Activated naive CD4-positive, alpha-beta T cell treated with anti-CD3 and anti-CD28 coated beads, Interleukin-2, amount 50 U/mL, for 16 hours (primary cell): ENCODE data around the gene EXOSC3.
A peak's percentile ranks its signal among the peaks of the same experiment; 100 is the strongest.
"Not testable (repeated sequence)": the region's sequence is repeated elsewhere in the genome, so short reads cannot be mapped to it uniquely, and the experiment has no call there.

Experiments
- DNase-seq: peaks from one replicate; pipeline ENCODE4 v3.0.0-alpha.2; 2020

The EXOSC3 gene

GRCh38 chr9:37784616-37785483 lies at the start of gene EXOSC3:
Gene EXOSC3, minus strand, starts transcription at chr9:37785064. Its CDS starts 20 bp downstream, at chr9:37785044.
- peak; percentile 87 for DNase-seq

GRCh38 chr9:37827483-37828165 lies 42.8 kb upstream of the EXOSC3 start:
- DNase-seq, result no peak

GRCh38 chr9:37825174-37825573 lies 40.3 kb upstream of the EXOSC3 start:
- DNase-seq, result not testable (repeated sequence)

GRCh38 chr9:37820142-37820541 lies 35.3 kb upstream of the EXOSC3 start:
- DNase-seq, result no peak

- DNase-seq, result no peak
These were observed 34.0 kb upstream of the EXOSC3 start for GRCh38 chr9:37818849-37819248.

GRCh38 chr9:37812773-37813379 lies 28.0 kb upstream of the EXOSC3 start:
- DNase-seq, result no peak

- DNase-seq, result no peak
These were observed 27.1 kb upstream of the EXOSC3 start for GRCh38 chr9:37811906-37812476.

- DNase-seq, result not testable (repeated sequence)
These were observed 24.8 kb upstream of the EXOSC3 start for GRCh38 chr9:37809676-37810075.

- no peak for DNase-seq
These were observed 21.4 kb upstream of the EXOSC3 start for GRCh38 chr9:37806271-37806670.

GRCh38 chr9:37801959-37802711 lies 17.3 kb upstream of the EXOSC3 start:
- no peak for DNase-seq

- peak; percentile 48 for DNase-seq
These were observed 16.5 kb upstream of the EXOSC3 start for GRCh38 chr9:37801287-37801850.

- DNase-seq, result peak; percentile 89
These were observed 15.9 kb upstream of the EXOSC3 start, which contains the start of gene DCAF10 for GRCh38 chr9:37800631-37801286. Gene DCAF10, plus strand, starts transcription at chr9:37800797. Its CDS starts 70 bp downstream, at chr9:37800867.

GRCh38 chr9:37798677-37799076 lies 13.8 kb upstream of the EXOSC3 start:
- DNase-seq, result no peak

GRCh38 chr9:37796232-37796631 lies 11.4 kb upstream of the EXOSC3 start:
- DNase-seq, result no peak

- no peak for DNase-seq
These were observed 7.3 kb upstream of the EXOSC3 start for GRCh38 chr9:37792122-37792521.

GRCh38 chr9:37790096-37790495 lies 5.2 kb upstream of the EXOSC3 start:
- DNase-seq, result no peak

- no peak for DNase-seq
These were observed 3.5 kb upstream of the EXOSC3 start for GRCh38 chr9:37788332-37788731.

- DNase-seq, result no peak
These were observed 2.2 kb upstream of the EXOSC3 start for GRCh38 chr9:37787059-37787458.

- no peak for DNase-seq
These were observed 611 bp downstream of the EXOSC3 start for GRCh38 chr9:37784291-37784615.

GRCh38 chr9:37778534-37778933 lies 6.3 kb downstream of the EXOSC3 start:
- no peak for DNase-seq

- DNase-seq, result no peak
These were observed 8.5 kb downstream of the EXOSC3 start for GRCh38 chr9:37776328-37776727.
